Suppressor macrophage treated with lipopolysaccharide for 4 hours (primary cell): ENCODE results near the gene DCLK1.

Experiments
- DNase-seq: peaks from one replicate; pipeline ENCODE4 v3.0.0-alpha.2; 2020

DCLK1 gene

GRCh38 chr13:36131222-36131930 is at the start of gene DCLK1:
TSS of gene DCLK1 (minus strand) at chr13:36131382.
- DNase-seq: no peak

- no peak for DNase-seq
Observed at GRCh38 chr13:36175621-36176020, 44.4 kb upstream of the DCLK1 start.

- no peak for DNase-seq
Observed at GRCh38 chr13:36174923-36175322, 43.7 kb upstream of the DCLK1 start.

- DNase-seq: no peak
Observed at GRCh38 chr13:36173571-36174322, 42.6 kb upstream of the DCLK1 start.

GRCh38 chr13:36166046-36166445 is 34.9 kb upstream of the DCLK1 start:
- DNase-seq: no peak

GRCh38 chr13:36163809-36164308 is 32.7 kb upstream of the DCLK1 start:
- DNase-seq: no peak

- DNase-seq: no peak
Observed at GRCh38 chr13:36163286-36163685, 32.1 kb upstream of the DCLK1 start.

GRCh38 chr13:36160297-36160696 is 29.1 kb upstream of the DCLK1 start:
- DNase-seq: no peak

- no peak for DNase-seq
Observed at GRCh38 chr13:36158611-36159010, 27.4 kb upstream of the DCLK1 start.

GRCh38 chr13:36157480-36157879 is 26.3 kb upstream of the DCLK1 start:
- DNase-seq: no peak

GRCh38 chr13:36154567-36155291 is 23.5 kb upstream of the DCLK1 start:
- DNase-seq: peak; percentile 27

- no peak for DNase-seq
Observed at GRCh38 chr13:36151591-36151990, 20.4 kb upstream of the DCLK1 start.

GRCh38 chr13:36148446-36148845 is 17.3 kb upstream of the DCLK1 start:
- no peak for DNase-seq

GRCh38 chr13:36147330-36147729 is 16.1 kb upstream of the DCLK1 start:
- DNase-seq: no peak

GRCh38 chr13:36146511-36147269 is 15.5 kb upstream of the DCLK1 start:
- DNase-seq: no peak

- no peak for DNase-seq
Observed at GRCh38 chr13:36143738-36144137, 12.6 kb upstream of the DCLK1 start.

- no peak for DNase-seq
Observed at GRCh38 chr13:36142735-36143134, 11.6 kb upstream of the DCLK1 start.

GRCh38 chr13:36135876-36136275 is 4.7 kb upstream of the DCLK1 start:
- no peak for DNase-seq

- no peak for DNase-seq
Observed at GRCh38 chr13:36134632-36135031, 3.5 kb upstream of the DCLK1 start.

- no peak for DNase-seq
Observed at GRCh38 chr13:36133950-36134626, 2.9 kb upstream of the DCLK1 start.

- no peak for DNase-seq
Observed at GRCh38 chr13:36132376-36132775, 1.2 kb upstream of the DCLK1 start.

GRCh38 chr13:36131931-36132297 is 732 bp upstream of the DCLK1 start:
- DNase-seq: no peak
